Muscle layer of duodenum (tissue), 2 donors: ENCODE results near the gene KRTAP4-11.
"Not testable (repeated sequence)": the region's sequence is repeated elsewhere in the genome, so short reads cannot be mapped to it uniquely, and the experiment has no call there.

Experiments
- H3K27ac ChIP-seq: one replicate; pipeline ENCODE4 v1.7.0; 2013; ENCODE audit warnings: mild to moderate bottlenecking, low read length
- H3K27me3 ChIP-seq: one replicate; pipeline ENCODE4 v1.7.0; 2013; ENCODE audit warnings: low read depth, mild to moderate bottlenecking, control low read depth, low read length
- H3K36me3 ChIP-seq, 2 donors: one replicate each; pipeline ENCODE4 v1.7.0; 2013; ENCODE audit warnings: low read length in 2 of 2, control low read depth in 1 of 2, mild to moderate bottlenecking in 1 of 2; ENCODE audit not compliant: insufficient read depth in 2 of 2, control insufficient read depth in 1 of 2
- H3K4me1 ChIP-seq, 2 donors: one replicate each; pipeline ENCODE4 v1.7.0; 2013; ENCODE audit warnings: low read length in 2 of 2, mild to moderate bottlenecking in 2 of 2, control low read depth in 1 of 2, moderate library complexity in 1 of 2; ENCODE audit not compliant: insufficient read depth in 2 of 2, control insufficient read depth in 1 of 2
- H3K4me3 ChIP-seq, 2 donors: one replicate each; pipeline ENCODE4 v1.7.0; 2013; ENCODE audit warnings: low read length in 2 of 2, low read depth in 1 of 2, mild to moderate bottlenecking in 1 of 2
- H3K9me3 ChIP-seq, 2 donors: one replicate each; pipeline ENCODE4 v1.7.0; 2013; ENCODE audit warnings: low read length in 2 of 2, control low read depth in 1 of 2, mild to moderate bottlenecking in 1 of 2; ENCODE audit not compliant: control insufficient read depth in 1 of 2
- donor health status: healthy.

Gene KRTAP4-11

GRCh38 chr17:41117846-41118386, at the start of gene KRTAP4-11:
Gene KRTAP4-11 (minus strand): TSS chr17:41118373. CDS start chr17:41118315, 58 bp downstream.
- H3K27ac ChIP-seq, H3K36me3 ChIP-seq, H3K27me3 ChIP-seq, H3K4me3 ChIP-seq, H3K9me3 ChIP-seq, H3K4me1 ChIP-seq: not testable (repeated sequence)

- Histone ChIP-seq H3K27ac (no peak overlapping the region), H3K9me3 (no peaks in the 10 kb centered on the region), H3K36me3 (no peaks in the 10 kb centered on the region), H3K27me3 (no peaks in the 10 kb centered on the region), H3K4me1 (no peaks in the 10 kb centered on the region), H3K4me3 (no peak overlapping the region)
Observed at GRCh38 chr17:41167561-41167960, 49.4 kb upstream of the KRTAP4-11 start.

GRCh38 chr17:41163828-41164227, 45.7 kb upstream of the KRTAP4-11 start:
- Histone ChIP-seq H3K36me3 (no peaks in the 10 kb centered on the region), H3K9me3 (no peaks in the 10 kb centered on the region), H3K27me3 (no peaks in the 10 kb centered on the region), H3K4me1 (no peaks in the 10 kb centered on the region), H3K4me3 (no peak overlapping the region), H3K27ac (no peak overlapping the region)

GRCh38 chr17:41160648-41161047, 42.5 kb upstream of the KRTAP4-11 start, which contains the start of gene KRTAP4-4:
Gene KRTAP4-4 (minus strand): TSS chr17:41160748. CDS start chr17:41160691, 57 bp downstream.
- H3K4me3 ChIP-seq = no peak within 1 kb of the TSS
- no peaks in the 10 kb centered on the region for H3K4me1 ChIP-seq
- no peaks in the 10 kb centered on the region for H3K9me3 ChIP-seq
- no peaks in the 10 kb centered on the region for H3K27me3 ChIP-seq
- no peak within 1 kb of the TSS for H3K27ac ChIP-seq
- no peaks in the 10 kb centered on the region for H3K36me3 ChIP-seq

- not testable (repeated sequence) for H3K4me3 ChIP-seq, H3K36me3 ChIP-seq, H3K9me3 ChIP-seq, H3K27ac ChIP-seq, H3K4me1 ChIP-seq, H3K27me3 ChIP-seq
Observed at GRCh38 chr17:41160190-41160589, 42.0 kb upstream of the KRTAP4-11 start.

GRCh38 chr17:41153856-41154255, 35.7 kb upstream of the KRTAP4-11 start:
- H3K27ac ChIP-seq = no peak overlapping the region

GRCh38 chr17:41151525-41151924, 33.4 kb upstream of the KRTAP4-11 start:
- no peak overlapping the region for H3K4me3 ChIP-seq
- no peaks in the 10 kb centered on the region for H3K27me3 ChIP-seq
- no peaks in the 10 kb centered on the region for H3K9me3 ChIP-seq
- H3K4me1 ChIP-seq = no peaks in the 10 kb centered on the region
- no peaks in the 10 kb centered on the region for H3K36me3 ChIP-seq
- no peak overlapping the region for H3K27ac ChIP-seq

More at GRCh38 chr17:41153856-41154255, 35.7 kb upstream of the KRTAP4-11 start:
- Histone ChIP-seq H3K4me3 (no peak overlapping the region), H3K36me3 (no peaks in the 10 kb centered on the region), H3K27me3 (no peaks in the 10 kb centered on the region), H3K4me1 (no peaks in the 10 kb centered on the region), H3K9me3 (no peaks in the 10 kb centered on the region)

GRCh38 chr17:41150026-41150425, 31.9 kb upstream of the KRTAP4-11 start:
- no peaks in the 10 kb centered on the region for H3K4me1 ChIP-seq
- H3K9me3 ChIP-seq = no peaks in the 10 kb centered on the region
- no peaks in the 10 kb centered on the region for H3K27me3 ChIP-seq
- H3K4me3 ChIP-seq = no peak overlapping the region
- no peaks in the 10 kb centered on the region for H3K36me3 ChIP-seq
- no peak overlapping the region for H3K27ac ChIP-seq

- Histone ChIP-seq H3K9me3 (no peaks in the 10 kb centered on the region), H3K4me3 (no peak within 1 kb of the TSS), H3K36me3 (no peaks in the 10 kb centered on the region), H3K27me3 (no peaks in the 10 kb centered on the region), H3K27ac (no peak within 1 kb of the TSS), H3K4me1 (no peaks in the 10 kb centered on the region)
Observed at GRCh38 chr17:41149652-41149985, 31.4 kb upstream of the KRTAP4-11 start, which contains the start of gene KRTAP4-5. Gene KRTAP4-5 (minus strand): TSS chr17:41149825. CDS start chr17:41149767, 58 bp downstream.

- not testable (repeated sequence) for H3K36me3 ChIP-seq, H3K27ac ChIP-seq, H3K4me1 ChIP-seq, H3K4me3 ChIP-seq, H3K27me3 ChIP-seq, H3K9me3 ChIP-seq
Observed at GRCh38 chr17:41148971-41149651, 30.9 kb upstream of the KRTAP4-11 start.

- H3K36me3 ChIP-seq = no peaks in the 10 kb centered on the region
- no peaks in the 10 kb centered on the region for H3K27me3 ChIP-seq
- H3K4me3 ChIP-seq = no peak overlapping the region
- peaks cover 5 to 9% of the 10 kb centered on the region in 2 donors for H3K9me3 ChIP-seq
- no peak overlapping the region for H3K27ac ChIP-seq
- H3K4me1 ChIP-seq = no peaks in the 10 kb centered on the region
Observed at GRCh38 chr17:41147531-41148204, 29.5 kb upstream of the KRTAP4-11 start.
